GM18508 (cell line): Measurements from ENCODE around the gene C2CD4D.

ENCODE experiments used
- ATAC-seq: cut with Tn5 transposase; IDR thresholded peaks from one replicate; pipeline ENCODE4 v1.9.1; 2021; ENCODE audit warnings: moderate number of reproducible peaks; ENCODE audit not compliant: insufficient read depth, unreplicated experiment

Gene C2CD4D

DNA sequence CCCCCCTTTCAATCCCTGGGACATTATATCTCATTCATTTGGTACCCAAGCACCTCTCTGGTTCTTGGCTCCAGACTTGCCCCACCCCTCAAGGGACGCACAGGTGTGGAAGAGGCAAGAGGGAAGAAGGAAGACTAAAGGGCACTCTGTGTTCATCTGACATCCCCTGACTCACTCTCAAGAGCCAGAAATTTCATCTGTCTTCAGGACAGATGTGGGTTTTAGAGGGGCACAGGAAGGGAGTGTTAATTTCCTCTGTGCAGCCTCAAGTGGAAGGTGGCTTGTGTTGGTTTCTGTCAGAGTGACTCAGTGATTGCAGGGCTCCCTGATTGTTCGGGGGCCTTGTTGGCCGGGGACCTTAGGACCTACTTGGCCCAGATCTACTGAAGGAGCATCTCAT lies 2.4 kb downstream of the C2CD4D start:
- no peak for ATAC-seq

DNA sequence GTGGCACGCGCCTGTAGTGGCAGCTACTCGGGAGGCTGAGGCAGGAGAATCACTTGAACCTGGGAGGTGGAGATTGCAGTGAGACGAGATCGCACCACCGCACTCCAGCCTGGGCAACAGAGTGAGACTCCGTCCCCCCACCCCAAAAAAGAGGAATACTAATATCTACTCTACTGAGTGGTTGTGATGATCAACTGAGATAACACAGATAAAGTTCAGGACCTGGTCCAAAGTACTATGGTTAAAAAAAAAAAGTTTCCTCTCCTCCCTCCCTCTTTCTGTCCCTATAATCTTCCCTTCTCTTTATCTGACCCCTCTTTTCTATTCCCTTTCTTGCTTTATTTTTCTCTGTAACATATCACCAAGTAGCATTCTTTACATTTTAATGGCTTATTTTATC lies 4.0 kb downstream of the C2CD4D start:
- ATAC-seq = no peak

DNA sequence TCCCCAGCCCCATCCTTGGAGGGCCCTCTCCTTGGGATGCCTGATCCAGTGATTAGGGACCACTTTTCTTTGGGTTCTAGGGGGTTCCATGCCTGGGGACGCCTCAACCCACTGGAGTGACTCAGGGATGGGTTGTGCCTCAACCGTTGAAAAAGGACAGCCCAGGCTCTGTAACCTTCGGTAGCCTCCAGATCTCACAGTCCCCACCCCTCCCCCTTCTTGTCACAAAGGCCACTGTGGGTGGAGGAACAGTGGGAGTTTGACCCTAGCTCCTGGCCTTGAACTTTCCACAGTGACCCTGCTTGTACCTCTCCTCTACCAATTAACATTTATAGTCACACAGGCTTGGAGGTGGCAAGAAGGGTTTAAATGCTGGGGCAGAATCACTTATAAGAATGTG lies 5.4 kb downstream of the C2CD4D start:
- ATAC-seq = no peak

DNA sequence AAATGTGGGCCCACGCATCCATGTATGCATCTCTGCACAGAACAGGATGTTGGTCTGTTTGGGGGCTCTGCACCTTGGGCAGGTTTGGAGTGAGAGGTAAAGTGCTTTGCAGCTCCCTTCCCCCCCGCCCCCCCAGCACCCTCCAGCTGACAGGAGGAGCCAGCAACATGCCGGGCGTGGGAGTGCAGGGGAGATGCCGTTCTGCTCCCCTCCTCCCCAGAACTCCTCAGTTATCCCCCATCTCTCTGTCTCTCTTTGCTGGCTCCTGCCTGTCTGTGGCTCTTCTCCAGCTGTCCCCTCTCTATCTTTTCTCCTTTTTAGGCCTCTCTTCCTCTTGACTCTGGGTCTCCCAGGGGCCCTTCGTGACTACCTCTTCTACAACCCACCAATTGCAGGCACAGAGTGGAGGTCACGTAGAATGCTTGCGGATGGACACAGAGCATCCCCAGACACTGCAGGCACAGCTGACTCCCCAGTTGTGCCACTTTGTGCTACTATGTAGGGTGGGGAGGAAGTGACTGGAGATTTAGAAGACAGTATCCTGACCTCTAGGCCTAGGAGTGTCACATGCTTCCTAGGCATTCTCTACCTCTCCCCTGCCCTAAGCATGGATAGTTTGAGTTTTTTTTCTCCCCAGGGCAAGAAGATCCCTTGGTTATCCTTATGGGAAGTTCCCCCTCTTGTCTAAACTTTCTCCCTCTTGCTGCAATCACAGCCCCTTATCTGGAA lies 6.3 kb downstream of the C2CD4D start:
- ATAC-seq = no peak

DNA sequence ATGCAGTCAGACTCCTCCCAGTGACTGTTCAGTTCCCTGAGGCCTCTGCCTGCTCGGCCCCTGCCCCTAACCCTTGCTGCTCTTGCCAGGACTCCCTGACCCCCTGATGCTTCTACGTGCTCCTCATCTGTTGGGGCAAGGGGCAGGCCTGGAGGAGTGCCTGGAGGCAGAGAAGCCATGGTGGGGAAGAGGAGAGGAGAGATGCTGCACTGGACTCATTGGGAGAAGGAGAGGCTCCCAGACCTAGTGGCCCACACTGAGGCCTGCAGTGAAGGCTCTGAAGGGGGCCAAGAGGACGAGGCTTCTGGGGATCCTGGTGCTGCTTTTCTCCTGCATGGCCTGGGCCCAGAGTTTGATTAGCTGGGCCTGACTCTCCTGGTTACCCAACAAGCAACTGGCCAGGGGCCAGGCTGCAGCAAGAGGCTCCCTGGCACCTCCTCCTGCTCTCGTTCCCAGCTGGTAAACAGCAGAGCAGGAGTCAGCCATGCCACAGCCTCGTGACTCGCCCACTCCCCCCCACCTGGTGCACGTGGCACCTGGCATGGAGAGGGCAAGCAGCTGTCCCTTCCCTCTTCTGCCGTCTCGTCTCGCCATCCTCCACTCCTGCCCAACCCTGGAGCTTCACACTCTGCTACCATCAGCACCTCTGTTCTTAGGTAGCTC lies 7.2 kb downstream of the C2CD4D start:
- ATAC-seq = no peak

DNA sequence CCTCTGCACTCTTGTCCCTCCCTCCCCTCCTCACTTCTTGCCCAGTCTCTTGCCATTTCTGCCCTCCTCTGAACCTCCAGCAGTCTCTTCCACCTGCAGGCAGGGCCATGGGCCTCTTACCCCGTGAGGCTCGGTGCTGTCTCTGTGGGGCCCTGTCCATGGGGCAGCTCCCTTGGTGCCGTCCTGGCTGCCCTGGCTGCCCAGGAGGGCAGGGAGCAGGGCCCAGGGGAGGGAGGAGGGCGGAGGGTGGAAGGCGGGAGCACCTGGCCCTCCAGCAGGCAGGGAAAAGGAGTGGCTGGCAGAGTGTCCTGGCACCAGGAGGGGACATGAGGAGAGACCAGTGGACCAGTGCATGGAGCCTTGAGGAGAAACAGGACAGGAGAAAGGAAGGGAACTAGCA lies 8.0 kb downstream of the C2CD4D start, which contains the start of gene RORC:
Gene RORC (minus strand): TSS at position 198 of the 400 bp plus-strand sequence. CDS start 38 bp downstream, at position 160.
- ATAC-seq = no peak

DNA sequence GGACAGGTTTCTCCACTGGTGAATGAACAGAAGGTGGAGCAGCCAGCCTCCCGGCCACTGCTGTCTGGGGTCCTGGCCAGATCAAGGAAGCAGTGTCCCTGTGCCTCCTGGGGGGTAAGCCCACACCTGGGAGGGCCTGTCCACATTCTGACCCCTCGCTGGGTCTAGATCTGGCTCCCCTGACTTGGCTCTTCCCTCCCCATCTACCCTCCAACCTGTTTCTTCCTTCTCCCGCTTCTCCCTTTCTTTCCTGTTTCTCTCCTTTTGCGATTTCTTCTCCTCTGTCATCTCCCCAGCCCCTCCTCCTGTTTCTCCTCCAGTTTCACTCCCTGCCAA lies 8.4 kb downstream of the C2CD4D start:
- ATAC-seq = no peak

DNA sequence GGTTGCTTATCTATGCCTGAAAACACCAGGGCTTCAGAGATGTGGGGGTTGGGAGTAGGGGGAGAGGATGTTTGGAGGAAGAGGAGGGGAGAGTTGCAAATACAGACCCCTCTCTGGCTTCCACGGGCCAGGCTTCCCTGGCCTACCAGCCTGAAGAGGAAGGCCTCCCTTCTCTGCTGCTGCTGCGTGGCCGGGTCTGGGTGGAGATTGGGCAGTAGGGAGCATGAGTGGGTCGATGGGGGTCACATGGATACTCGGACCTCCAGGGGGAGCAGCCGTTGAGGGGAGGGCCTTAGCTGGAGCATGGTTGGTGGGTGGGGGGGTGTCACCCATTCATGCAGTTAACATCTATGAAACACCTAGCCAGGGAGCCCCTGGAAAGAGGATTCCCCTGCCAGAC lies 9.6 kb downstream of the C2CD4D start:
- no peak for ATAC-seq

DNA sequence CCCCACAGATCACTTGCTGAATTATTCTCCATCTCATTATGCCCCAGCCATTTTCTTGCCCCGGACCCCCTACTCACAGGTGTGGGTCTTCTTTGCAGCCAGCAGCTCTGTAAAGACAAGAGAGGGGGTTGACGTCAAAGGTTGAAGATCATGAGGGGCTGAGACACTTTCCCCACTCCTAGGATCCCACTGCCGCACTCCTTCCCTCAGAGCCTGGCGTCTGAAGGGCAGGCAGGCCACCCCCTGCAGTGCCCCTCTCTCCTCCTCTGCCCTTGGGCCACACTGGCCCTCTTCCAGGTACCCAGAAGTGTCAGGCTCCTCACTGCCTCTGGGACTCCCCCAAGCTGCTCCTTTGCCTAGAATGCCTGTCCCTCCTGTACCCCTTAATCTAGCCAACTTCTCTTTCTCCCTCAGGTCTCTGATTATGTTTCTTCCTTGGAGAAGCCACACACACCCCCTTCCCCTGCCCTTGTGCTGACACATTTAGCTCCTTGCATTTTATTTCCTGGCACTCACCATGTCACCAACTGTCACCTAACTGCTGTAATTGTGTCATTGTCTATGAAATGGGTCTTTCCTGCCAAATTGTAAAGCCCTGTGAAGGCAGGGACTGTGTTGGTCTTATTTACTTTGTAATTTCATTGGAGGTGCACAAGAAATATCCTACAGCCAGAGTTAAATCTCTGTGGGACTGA lies 10.1 kb downstream of the C2CD4D start:
- no peak for ATAC-seq

DNA sequence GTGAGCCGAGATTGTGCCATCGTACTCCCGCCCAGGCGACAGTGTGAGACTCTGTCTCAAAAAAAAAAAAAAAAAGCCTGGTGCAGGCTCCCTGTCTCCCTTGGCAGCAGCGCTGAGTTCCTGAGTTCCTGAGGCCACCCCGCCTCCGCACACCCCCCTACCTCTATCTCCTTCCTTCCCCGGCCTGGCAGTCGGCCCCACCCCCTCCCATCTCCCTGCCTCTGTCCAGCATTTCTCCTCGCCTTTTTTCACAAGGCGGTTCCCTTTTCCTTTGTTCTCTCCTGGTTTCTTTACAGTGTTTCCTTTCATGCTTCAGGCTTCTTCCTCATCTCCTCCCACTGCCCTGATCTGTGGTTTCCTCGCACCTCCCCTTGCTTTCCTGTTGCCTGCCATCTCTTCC lies 10.7 kb downstream of the C2CD4D start:
- ATAC-seq = no peak

DNA sequence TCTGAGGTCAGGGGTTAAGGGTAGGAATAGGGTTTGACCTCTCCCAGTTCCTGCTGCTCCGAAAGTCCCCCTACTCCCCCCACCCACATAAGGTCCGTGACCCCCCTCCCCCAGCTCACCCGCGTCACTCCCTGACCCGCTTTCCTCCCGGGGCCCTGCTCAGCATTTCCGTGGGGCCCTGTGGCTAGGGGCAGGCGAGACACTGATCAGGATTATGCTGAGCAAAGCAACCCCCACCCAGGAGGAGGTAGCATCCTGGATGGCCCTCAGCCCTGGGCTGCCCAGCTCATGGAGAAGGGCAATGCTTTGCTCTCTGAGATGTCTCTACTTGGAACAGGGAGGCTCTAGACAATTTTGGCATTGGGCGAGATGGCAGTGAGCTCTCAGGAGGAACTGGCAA lies 11.8 kb downstream of the C2CD4D start:
- ATAC-seq = no peak

DNA sequence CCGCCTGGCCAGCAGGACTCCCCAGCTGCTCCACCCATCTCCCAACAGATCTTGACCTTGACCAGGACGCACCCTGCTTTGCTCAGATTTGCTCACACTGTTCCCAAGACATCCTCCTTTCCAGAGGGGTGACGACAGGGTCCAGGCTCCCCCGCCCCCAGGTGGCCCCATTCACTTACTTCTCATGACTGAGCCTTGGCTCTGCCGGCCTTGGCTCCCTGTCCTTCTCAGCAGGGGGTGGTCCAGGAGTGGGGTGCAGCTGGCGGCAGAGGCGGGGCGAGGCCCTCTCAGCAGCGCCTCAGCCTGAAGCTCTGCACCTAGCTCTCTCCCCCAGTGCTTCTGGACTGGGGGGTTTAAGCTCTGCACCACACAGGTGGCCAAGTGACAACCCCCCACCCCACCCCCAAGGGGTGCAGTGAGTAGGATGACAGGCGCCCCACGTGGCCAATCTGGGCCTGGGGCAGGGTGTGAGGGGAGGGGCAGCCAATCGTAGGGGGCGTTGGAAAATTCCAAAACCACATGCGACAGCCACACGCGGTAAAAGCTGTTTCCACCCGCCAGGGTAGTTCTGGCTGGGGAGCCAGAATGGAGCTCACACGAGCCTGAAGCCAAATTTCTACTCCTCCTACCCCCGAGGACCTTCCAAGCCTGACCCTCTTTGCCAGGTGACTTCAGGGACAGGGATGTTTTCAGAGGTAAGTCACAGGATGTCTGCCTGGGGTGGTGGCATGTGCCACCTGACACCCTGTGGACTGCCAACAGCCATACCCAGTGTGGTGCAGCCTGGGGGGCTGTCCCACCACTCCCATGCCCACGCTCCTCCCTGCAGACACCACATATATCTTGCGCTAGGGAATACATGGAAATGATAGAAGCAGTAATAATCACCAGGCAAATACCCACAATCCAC lies 13.6 kb downstream of the C2CD4D start:
- ATAC-seq = no peak

DNA sequence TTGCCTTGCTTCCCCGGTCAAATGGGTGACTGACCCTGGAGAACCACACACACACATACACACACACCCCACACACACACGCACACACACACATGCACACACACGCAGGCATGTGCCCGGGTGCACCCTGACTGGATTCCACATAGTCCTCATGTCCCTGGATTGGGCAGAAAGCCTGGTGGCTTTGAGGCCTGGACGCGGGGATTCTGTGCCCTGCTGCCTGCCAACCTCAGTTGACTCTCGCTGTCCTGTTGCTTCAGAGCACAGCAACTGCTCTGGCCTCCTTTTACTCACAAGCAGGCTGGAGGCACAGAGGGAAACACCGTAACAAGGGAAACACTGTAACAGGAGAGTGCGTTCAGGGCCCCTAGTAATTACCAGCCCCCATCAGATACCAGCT lies 14.4 kb downstream of the C2CD4D start:
- no peak for ATAC-seq

DNA sequence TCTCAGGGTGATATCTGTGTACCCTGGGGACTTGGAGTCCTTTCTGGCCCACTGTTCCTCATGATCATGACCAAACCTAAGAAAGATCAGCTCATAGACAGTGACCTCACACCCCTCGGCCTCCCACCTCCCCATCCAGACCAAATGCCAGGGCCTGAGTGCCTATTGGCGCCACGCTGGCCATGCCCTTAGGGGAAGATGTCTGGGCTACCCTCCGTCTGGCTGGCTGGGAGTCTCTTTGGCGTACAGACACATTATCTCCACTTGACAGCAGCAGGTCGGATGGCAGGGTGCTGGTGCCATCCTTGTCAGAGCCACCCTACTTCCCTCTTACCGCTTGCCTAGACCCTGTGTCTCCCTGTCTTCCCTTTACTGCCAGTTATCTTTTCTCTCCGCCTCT lies 16.4 kb downstream of the C2CD4D start:
- no peak for ATAC-seq

DNA sequence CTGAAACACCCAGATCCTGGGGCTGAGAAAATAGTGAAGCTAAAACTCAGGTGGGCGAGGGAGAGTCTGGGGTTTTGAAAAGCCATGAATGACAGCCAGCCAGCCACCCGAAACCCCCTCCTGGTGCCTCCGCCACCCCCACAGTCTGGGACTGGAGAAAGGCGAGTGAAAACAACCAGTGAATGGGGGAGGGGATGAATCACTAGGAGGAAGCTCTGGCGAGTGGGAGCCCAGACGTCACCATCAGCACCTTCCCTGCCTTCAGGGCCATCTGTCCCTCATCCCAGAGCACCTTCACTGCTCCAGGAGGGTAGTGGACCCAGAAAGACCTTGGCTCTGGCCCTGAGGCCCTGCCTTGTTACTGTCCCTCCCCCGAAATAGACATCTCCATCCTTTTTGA lies 17.2 kb downstream of the C2CD4D start:
- no peak for ATAC-seq

DNA sequence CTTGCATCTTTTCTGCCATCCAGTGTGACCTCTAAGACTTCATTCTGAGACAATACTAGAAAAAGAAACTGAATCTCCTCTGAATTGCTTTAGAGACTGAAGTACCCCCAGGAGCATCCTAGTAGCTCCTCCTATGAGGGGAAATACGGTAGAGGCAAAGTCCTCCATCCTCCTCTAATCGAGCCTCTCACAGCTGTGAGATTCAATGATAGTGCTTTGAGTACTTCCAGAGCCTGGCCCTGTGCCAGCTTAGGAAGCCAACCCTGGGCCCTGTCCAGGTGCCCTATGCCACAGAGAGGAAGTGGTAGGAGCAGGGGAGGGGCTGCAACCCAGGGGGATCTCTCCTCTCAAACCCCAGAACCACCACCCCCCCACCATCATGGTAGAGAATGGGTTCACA lies 18.7 kb downstream of the C2CD4D start:
- ATAC-seq = no peak

DNA sequence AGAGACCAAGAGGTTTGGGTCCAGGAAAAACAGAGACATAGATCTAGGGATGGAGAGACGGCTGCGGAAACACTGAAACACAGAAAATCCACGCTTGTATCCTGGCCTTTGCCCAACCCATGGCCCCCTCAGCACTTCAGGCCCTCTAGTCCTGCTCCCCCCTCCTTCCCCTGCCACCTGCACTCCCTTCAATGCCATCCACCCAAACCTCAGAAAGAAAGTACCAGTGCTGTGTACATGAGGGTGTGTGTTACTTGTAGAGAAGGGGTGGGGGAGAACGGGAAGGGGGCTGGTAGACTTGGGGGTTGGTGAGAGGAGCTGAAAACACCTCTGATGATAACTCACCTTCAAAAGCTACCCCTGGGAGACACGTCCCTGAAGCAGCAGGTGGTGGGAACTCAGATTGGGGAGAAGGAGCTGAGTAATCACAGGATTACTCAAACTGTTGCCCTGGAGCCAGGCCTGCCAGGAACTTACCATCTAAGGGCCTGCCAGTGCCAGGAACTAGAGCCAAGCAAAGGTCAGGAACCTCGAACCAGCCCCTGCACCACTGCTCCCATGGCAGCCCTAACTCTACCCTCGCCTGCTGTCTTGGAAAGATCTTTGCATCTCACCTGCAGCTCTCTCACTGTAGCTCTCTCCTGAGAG lies 19.5 kb downstream of the C2CD4D start:
- no peak for ATAC-seq

DNA sequence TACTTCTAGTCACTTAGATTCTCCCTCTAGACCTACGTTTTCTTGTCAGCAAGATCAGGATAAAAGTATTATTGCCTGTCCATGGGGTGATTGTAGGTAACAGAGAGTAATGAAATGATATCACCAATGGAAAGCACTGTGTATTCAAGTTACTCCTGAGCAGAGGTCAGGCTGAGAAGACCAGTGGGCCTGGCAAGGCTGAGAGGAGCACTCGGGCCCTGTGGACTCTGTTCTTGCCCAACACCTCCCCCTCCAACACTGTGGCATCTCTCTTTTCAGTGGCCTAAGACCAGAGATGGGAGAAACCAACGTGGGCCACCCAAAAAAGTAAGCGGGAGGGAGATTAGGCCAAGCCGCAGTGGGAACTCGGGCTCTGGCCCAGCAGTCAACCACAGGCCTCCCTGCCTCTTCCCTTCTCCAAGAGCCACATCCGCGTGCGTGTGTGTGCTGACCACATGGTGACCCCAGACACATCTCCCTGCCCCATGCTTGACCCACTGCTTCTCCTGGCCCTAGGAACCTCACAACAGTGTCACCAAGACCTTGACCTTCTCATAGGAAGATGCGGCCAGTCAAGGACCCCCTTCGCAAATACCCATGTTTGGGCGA lies 20.3 kb downstream of the C2CD4D start:
- no peak for ATAC-seq

DNA sequence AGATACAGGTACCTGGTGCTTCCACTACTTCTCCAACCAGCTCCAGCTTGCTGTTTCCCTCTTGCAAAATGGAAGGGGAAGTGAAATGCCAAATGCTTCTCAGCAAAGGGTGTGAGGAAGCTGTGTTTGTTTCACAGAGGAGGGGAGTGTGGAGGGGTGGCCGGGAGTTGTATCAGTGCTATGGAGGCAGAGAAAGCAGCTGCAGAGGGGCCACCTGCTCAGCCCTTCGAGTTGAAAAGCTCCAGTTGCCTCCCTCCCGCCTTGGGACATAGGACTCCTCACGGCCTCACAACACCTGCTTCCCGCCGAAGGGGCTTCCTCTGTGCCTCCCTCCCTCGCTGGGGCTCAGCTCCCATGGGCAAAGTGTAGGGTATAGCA lies 22.3 kb downstream of the C2CD4D start:
- ATAC-seq = no peak
